ENCODE results near the gene AJUBA. TPM values are rescaled to one million over a fixed set of nuclear protein-coding genes. Genes with fewer than 3 reads are reported as not detected.
A peak's percentile ranks its signal among the peaks of the same experiment; 100 is the strongest.

Gene AJUBA
- total and polyA plus RNA-seq, 7 experiments from 2014 or later, result 0.49 to 3.2 (median 1.6) TPM

DNA sequence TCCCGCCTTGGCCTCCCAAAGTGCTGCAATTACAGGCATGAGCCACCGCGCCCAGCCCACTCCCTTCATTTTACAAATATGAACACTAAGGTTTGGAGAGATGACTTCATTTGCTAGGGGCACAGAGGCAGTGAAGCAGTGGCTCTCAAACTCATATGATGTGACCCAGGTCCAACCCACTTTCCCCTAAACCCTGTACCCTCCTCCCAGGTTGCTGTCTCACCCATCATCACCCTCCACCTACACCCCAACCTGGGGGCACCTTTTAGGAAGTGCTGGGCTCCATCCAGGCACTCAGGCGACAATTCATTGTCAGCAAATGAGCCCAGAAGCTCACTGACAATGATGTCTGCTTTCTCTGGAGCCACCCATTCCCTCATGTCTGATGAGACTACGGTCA lies 58.6 kb downstream of the AJUBA start:
- H3K36me3 Mint-ChIP-seq, result peaks cover 13 to 48% (median 21%) of the 10 kb centered on the region in 5 donors
- Histone ChIP-seq H3K9me3 (ENCODE audit: control insufficient read depth in 2 of 3, low read length in 3 of 3) (no peaks in the 10 kb centered on the region), H3K4me1 (ENCODE audit: control insufficient read depth in 2 of 2, insufficient read depth in 2 of 2, low read length in 2 of 2) (peaks cover 9 to 17% of the 10 kb centered on the region in 2 donors), H3K27ac (ENCODE audit: low read depth, low read length) (no peak overlapping the region), H3K36me3 (ENCODE audit: control insufficient read depth in 2 of 3, insufficient read depth in 3 of 3, low read length in 3 of 3) (peaks cover 4 to 46% (median 12%) of the 10 kb centered on the region in 3 experiments), H3K4me3 (ENCODE audit: low read length) (no peak overlapping the region), H3K27me3 (ENCODE audit: control insufficient read depth in 2 of 2, insufficient read depth in 2 of 2, low read length in 2 of 2) (no peaks in the 10 kb centered on the region)
- no peak for DNase-seq
- CTCF ChIA-PET, result no interaction called here
- ATAC-seq, result no peak
- no peak overlapping the region for H3K4me3 Mint-ChIP-seq
- H3K9me3 Mint-ChIP-seq, result peaks cover 0 to 5% (median 0%) of the 10 kb centered on the region in 11 donors
- H3K27ac Mint-ChIP-seq, result no peak overlapping the region
- H3K4me1 Mint-ChIP-seq, result peaks cover 7 to 37% (median 26%) of the 10 kb centered on the region in 7 donors
- intact Hi-C loops (cut with micrococcal nuclease), result loop anchor here in 1 of 2 donors (10.0 kb wide), 1 partner anchor 1469 kb away; the partner anchor contains the start of gene CHD8
- H3K27me3 Mint-ChIP-seq, result peaks cover 0 to 4% (median 0%) of the 10 kb centered on the region in 5 donors
- POLR2A ChIA-PET, result no interaction called here

DNA sequence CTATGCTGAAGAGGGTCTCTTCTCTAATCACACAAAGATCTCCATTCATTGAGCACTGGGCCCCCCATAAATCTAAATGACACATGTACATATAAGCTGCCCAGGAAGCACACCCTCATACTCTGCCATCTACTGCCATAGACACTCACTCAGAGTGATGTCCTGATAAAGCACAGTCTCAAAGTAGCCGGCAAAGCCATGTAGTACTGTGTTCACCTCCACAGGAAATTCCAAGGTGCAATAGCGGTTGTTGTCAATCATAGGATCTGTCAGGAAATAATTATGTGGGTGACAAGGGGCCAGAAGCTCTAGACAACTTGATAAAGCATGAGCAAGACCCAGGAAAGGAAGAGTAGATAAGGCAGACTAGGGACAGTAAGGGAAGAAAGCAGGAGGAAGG lies 60.1 kb downstream of the AJUBA start:
- CTCF ChIA-PET, result interaction anchor here (0.7 kb wide), 1 partner anchor 23 kb away, joined by 3 read pairs; no protein-coding TSS in a partner anchor
- H3K36me3 Mint-ChIP-seq, result peaks cover 13 to 48% (median 30%) of the 10 kb centered on the region in 5 donors
- H3K27ac Mint-ChIP-seq, result peak overlapping the region in 2 of 9 donors; percentile 12 to 26

More for the DNA sequence above, 60.1 kb downstream of the AJUBA start:
- Histone ChIP-seq H3K4me1 (ENCODE audit: control insufficient read depth in 2 of 2, insufficient read depth in 2 of 2, low read length in 2 of 2) (peaks cover 0 to 14% of the 10 kb centered on the region in 2 donors), H3K36me3 (ENCODE audit: control insufficient read depth in 2 of 3, insufficient read depth in 3 of 3, low read length in 3 of 3) (peaks cover 4 to 46% (median 12%) of the 10 kb centered on the region in 3 experiments), H3K27me3 (ENCODE audit: control insufficient read depth in 2 of 2, insufficient read depth in 2 of 2, low read length in 2 of 2) (no peaks in the 10 kb centered on the region), H3K27ac (ENCODE audit: low read depth, low read length) (no peak overlapping the region), H3K9me3 (ENCODE audit: control insufficient read depth in 2 of 3, low read length in 3 of 3) (no peaks in the 10 kb centered on the region), H3K4me3 (ENCODE audit: low read length) (no peak overlapping the region)
- Mint-ChIP-seq H3K4me3 (no peak overlapping the region), H3K27me3 (peaks cover 0 to 4% (median 0%) of the 10 kb centered on the region in 5 donors), H3K9me3 (peaks cover 0 to 7% (median 0%) of the 10 kb centered on the region in 11 donors), H3K4me1 (peaks cover 7 to 43% (median 32%) of the 10 kb centered on the region in 7 donors)
- POLR2A ChIA-PET, result interaction anchor here (0.6 kb wide), 1 partner anchor 28 kb away, joined by 3 read pairs; no protein-coding TSS in a partner anchor
- ATAC-seq (no peak), DNase-seq (no peak)
- intact Hi-C loops (cut with micrococcal nuclease), result loop anchor here in 1 of 2 donors (10.0 kb wide), 1 partner anchor 1467 kb away; the partner anchor contains the start of gene CHD8

Other genes starting within 250 kb of the AJUBA start
- gene OXA1L, start 215.9 kb downstream of the AJUBA start, total RNA-seq, result 100 to 1,000 TPM; 112 to 177 (median 144) TPM
- gene OXA1L, start 215.9 kb downstream of the AJUBA start, polyA plus RNA-seq, result 10 to 100 TPM; 62.8 to 76.6 TPM
- 10 to 100 TPM in 1 of 5 experiments, 1 to 10 TPM in 4; 1.1 to 71.1 (median 2.7) TPM for gene SLC7A7, start 167.1 kb downstream of the AJUBA start, total RNA-seq
- 1 to 10 TPM; 1.1 to 1.4 TPM for gene SLC7A7, start 167.1 kb downstream of the AJUBA start, polyA plus RNA-seq
- 100 to 1,000 TPM in 1 of 5 experiments, 10 to 100 TPM in 4; 32.9 to 118 (median 48.2) TPM for gene MRPL52, start 152.7 kb downstream of the AJUBA start, total RNA-seq
- gene MRPL52, start 152.7 kb downstream of the AJUBA start, polyA plus RNA-seq, result 100 to 1,000 TPM; 169 to 189 TPM
- 1 to 10 TPM; 1.8 to 6.6 (median 2.0) TPM for gene MMP14, start 146.0 kb downstream of the AJUBA start, total RNA-seq
- gene MMP14, start 146.0 kb downstream of the AJUBA start, polyA plus RNA-seq, result not detected
- 10 to 100 TPM; 55.5 to 76.1 (median 72.3) TPM for gene LRP10, start 110.8 kb downstream of the AJUBA start, total RNA-seq
- gene LRP10, start 110.8 kb downstream of the AJUBA start, polyA plus RNA-seq, result 100 to 1,000 TPM in 1 of 2 donors, 10 to 100 TPM in 1; 68.0 to 103 TPM
- gene REM2, start 99.3 kb downstream of the AJUBA start, total RNA-seq, result 1 to 10 TPM in 4 of 5 experiments, under 1 TPM in 1; 0.97 to 8.6 (median 5.4) TPM
- gene REM2, start 99.3 kb downstream of the AJUBA start, polyA plus RNA-seq, result 1 to 10 TPM in 1 of 2 donors, under 1 TPM in 1; 0.58 to 1.4 TPM
- 100 to 1,000 TPM in 2 of 5 experiments, 10 to 100 TPM in 3; 91.9 to 140 (median 99.1) TPM for gene RBM23, start 63.4 kb downstream of the AJUBA start, total RNA-seq
- 10 to 100 TPM; 51.2 to 75.0 TPM for gene RBM23, start 63.4 kb downstream of the AJUBA start, polyA plus RNA-seq
- 10 to 100 TPM; 24.9 to 82.8 (median 34.2) TPM for gene PRMT5, start 53.2 kb downstream of the AJUBA start, total RNA-seq
- 10 to 100 TPM; 61.8 to 64.5 TPM for gene PRMT5, start 53.2 kb downstream of the AJUBA start, polyA plus RNA-seq
- 10 to 100 TPM; 27.1 to 50.7 (median 38.8) TPM for gene HAUS4, start 25.5 kb downstream of the AJUBA start, total RNA-seq
- 10 to 100 TPM; 41.3 to 45.0 TPM for gene HAUS4, start 25.5 kb downstream of the AJUBA start, polyA plus RNA-seq
- gene C14orf93, start 27.6 kb upstream of the AJUBA start, total RNA-seq, result 10 to 100 TPM; 10.9 to 20.5 (median 12.1) TPM
- gene C14orf93, start 27.6 kb upstream of the AJUBA start, polyA plus RNA-seq, result 1 to 10 TPM; 5.7 to 8.1 TPM
- 10 to 100 TPM; 19.2 to 69.1 (median 32.8) TPM for gene PSMB5, start 52.3 kb upstream of the AJUBA start, total RNA-seq
- 10 to 100 TPM; 53.6 to 74.2 TPM for gene PSMB5, start 52.3 kb upstream of the AJUBA start, polyA plus RNA-seq
- 1 to 10 TPM in 1 of 5 experiments, under 1 TPM in 3, not detected in 1; 0.32 to 1.1 (median 0.66) TPM for gene PSMB11, start 59.7 kb upstream of the AJUBA start, total RNA-seq
- gene PSMB11, start 59.7 kb upstream of the AJUBA start, polyA plus RNA-seq, result 1 to 10 TPM in 1 of 2 donors, under 1 TPM in 1; 0.70 to 1.2 TPM
- gene CDH24, start 75.0 kb upstream of the AJUBA start, total RNA-seq, result 1 to 10 TPM; 1.5 to 3.7 (median 2.1) TPM
- under 1 TPM; 0.30 to 0.52 TPM for gene CDH24, start 75.0 kb upstream of the AJUBA start, polyA plus RNA-seq
- gene ACIN1, start 112.6 kb upstream of the AJUBA start, total RNA-seq, result 100 to 1,000 TPM; 222 to 360 (median 301) TPM
- 10 to 100 TPM in 1 of 2 donors, 1 to 10 TPM in 1; 8.7 to 18.6 TPM for gene ACIN1, start 112.6 kb upstream of the AJUBA start, polyA plus RNA-seq
- 10 to 100 TPM in 4 of 5 experiments, 1 to 10 TPM in 1; 6.0 to 49.9 (median 43.4) TPM for gene C14orf119, start 113.0 kb upstream of the AJUBA start, total RNA-seq
- gene C14orf119, start 113.0 kb upstream of the AJUBA start, polyA plus RNA-seq, result 100 to 1,000 TPM in 1 of 2 donors, 10 to 100 TPM in 1; 80.4 to 169 TPM
- not detected for gene CIROP, start 122.4 kb upstream of the AJUBA start, total RNA-seq
- not detected for gene CIROP, start 122.4 kb upstream of the AJUBA start, polyA plus RNA-seq
- 1 to 10 TPM in 3 of 5 experiments, under 1 TPM in 2; 0.19 to 1.7 (median 1.2) TPM for gene CEBPE, start 136.7 kb upstream of the AJUBA start, total RNA-seq
- gene CEBPE, start 136.7 kb upstream of the AJUBA start, polyA plus RNA-seq, result under 1 TPM; 0.60 to 0.65 TPM
- 1 to 10 TPM in 4 of 5 experiments, under 1 TPM in 1; 0.36 to 7.7 (median 2.5) TPM for gene SLC7A8, start 201.1 kb upstream of the AJUBA start, total RNA-seq
- gene SLC7A8, start 201.1 kb upstream of the AJUBA start, polyA plus RNA-seq, result 1 to 10 TPM; 1.2 to 4.0 TPM

Data from naive thymus-derived CD4-positive, alpha-beta T cell (primary cell).